ENCODE results near the gene C2orf49. TPM values are rescaled to one million over a fixed set of nuclear protein-coding genes. Genes with fewer than 3 reads are reported as not detected.

The C2orf49 gene
- total and polyA plus RNA-seq, 2 donors (not counting 3 experiments of a cell fraction or from before 2014, with no cell fraction given): 4.6 to 15.0 TPM

DNA sequence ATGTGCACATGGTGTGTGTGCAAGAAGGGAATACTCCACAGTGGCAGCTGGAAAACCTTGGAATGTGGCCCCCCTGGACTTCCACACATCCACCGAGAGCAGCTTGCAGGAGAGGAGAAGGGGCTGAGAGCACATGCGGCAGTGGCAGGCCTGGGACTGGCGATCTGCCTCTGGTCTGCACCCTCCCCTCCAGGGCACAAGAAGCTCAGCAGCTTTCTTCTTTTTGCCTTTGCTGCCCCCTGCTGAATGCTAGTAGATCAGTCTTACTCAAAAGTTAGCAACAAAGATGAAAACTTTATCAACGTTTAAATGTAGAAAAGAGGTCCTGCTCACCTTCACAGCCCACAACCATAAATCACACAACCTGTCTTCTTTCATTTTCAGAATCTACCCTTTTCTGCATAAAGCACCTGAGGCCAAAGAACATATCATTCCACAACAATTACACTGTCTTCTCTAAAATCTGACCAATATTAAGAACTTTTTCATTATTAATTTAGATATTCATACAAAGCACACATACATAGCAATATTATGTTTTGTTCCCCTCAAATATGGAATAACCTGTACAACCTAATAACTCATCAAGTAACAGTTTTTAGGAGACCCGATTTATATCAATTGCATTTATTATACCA, 42.4 kb upstream of the C2orf49 start:
- H3K9me3 ChIP-seq (replicated peaks; ENCODE audit: control insufficient read depth, insufficient read depth, low read length): no peaks in the 10 kb centered on the region
- POLR2A ChIA-PET: no interaction called here
- H3K4me2 ChIP-seq (ENCODE audit: insufficient read depth, low read length): no peak overlapping the region

More for the DNA sequence above, 42.4 kb upstream of the C2orf49 start:
- no peaks in the 10 kb centered on the region for H3K27me3 ChIP-seq (ENCODE audit: control insufficient read depth in 2 of 2, insufficient read depth in 2 of 2, low read length in 2 of 2)
- peaks cover 10 to 25% of the 10 kb centered on the region in 2 experiments for H3K36me3 ChIP-seq (ENCODE audit: control insufficient read depth in 2 of 2, extremely low read depth in 1 of 2, insufficient read depth in 2 of 2, low read length in 2 of 2)
- CTCF ChIA-PET: interaction anchor here (0.7 to 2.6 kb wide), 23 partner anchors 9 to 226 kb away, joined by 3 to 24 read pairs (median 6); partner anchors contain the start of genes C2orf49 and GPR45
- no peak overlapping the region for H3K9ac ChIP-seq (replicated peaks; ENCODE audit: extremely low read depth, insufficient read depth, low read length)
- no peaks in the 10 kb centered on the region for H3K9me1 ChIP-seq (replicated peaks; ENCODE audit: control insufficient read depth, extremely low read depth, insufficient read depth, low read length)
- peak; percentile 57 for DNase-seq (ENCODE audit: low read depth, low spot score)
- dilution Hi-C loops (cut with MboI; ENCODE audit: extremely low pct_ligation_motif_present, low sequenced_read_pairs) (no loop called here), intact Hi-C loops (cut with micrococcal nuclease) (loop anchor here (1.0 to 2.0 kb wide), 3 partner anchors 30 to 181 kb away; no protein-coding TSS in a partner anchor)
- TF ChIP-seq JUN (IDR thresholded peaks at IDR 0.05; ENCODE audit: borderline replicate concordance, insufficient read depth, insufficient read length, low read depth): no peak
- TF ChIP-seq, protein P1, sequence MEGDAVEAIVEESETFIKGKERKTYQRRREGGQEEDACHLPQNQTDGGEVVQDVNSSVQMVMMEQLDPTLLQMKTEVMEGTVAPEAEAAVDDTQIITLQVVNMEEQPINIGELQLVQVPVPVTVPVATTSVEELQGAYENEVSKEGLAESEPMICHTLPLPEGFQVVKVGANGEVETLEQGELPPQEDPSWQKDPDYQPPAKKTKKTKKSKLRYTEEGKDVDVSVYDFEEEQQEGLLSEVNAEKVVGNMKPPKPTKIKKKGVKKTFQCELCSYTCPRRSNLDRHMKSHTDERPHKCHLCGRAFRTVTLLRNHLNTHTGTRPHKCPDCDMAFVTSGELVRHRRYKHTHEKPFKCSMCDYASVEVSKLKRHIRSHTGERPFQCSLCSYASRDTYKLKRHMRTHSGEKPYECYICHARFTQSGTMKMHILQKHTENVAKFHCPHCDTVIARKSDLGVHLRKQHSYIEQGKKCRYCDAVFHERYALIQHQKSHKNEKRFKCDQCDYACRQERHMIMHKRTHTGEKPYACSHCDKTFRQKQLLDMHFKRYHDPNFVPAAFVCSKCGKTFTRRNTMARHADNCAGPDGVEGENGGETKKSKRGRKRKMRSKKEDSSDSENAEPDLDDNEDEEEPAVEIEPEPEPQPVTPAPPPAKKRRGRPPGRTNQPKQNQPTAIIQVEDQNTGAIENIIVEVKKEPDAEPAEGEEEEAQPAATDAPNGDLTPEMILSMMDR (IDR thresholded peaks at IDR 0.05; ENCODE audit: extremely low read depth in 1 of 2, insufficient read depth in 1 of 2, low read depth in 1 of 2, low read length in 2 of 2): peak; percentile 48 to 71
- TF ChIP-seq EZH2 (IDR thresholded peaks at IDR 0.05; ENCODE audit: borderline replicate concordance, low read depth, low read length, severe bottlenecking): no peak
- BruUV-seq (replicated peaks): no TSS peak
- H3K27ac ChIP-seq (ENCODE audit: insufficient read depth, low read depth, low read length): no peak overlapping the region
- no peak overlapping the region for H2AFZ ChIP-seq (ENCODE audit: low read depth, low read length)
- H4K20me1 ChIP-seq (replicated peaks; ENCODE audit: control insufficient read depth, extremely low read depth, insufficient read depth, low read length): no peaks in the 10 kb centered on the region
- no peaks in the 10 kb centered on the region for H3K4me1 ChIP-seq (ENCODE audit: control insufficient read depth, extremely low read depth, insufficient read depth, low read length)
- FAIRE-seq: peak; percentile 72
- peaks cover 8% of the 10 kb centered on the region for H3K79me2 ChIP-seq (ENCODE audit: control insufficient read depth, insufficient read depth, low read length)
- H3K4me3 ChIP-seq (replicated peaks in 1 of 3; ENCODE audit: insufficient read depth in 1 of 3, low read depth in 1 of 3, low read length in 3 of 3): no peak overlapping the region

Data from endothelial cell of umbilical vein (primary cell).